ENCODE measurements around the gene ABCD1. TPM values are rescaled to one million over a fixed set of nuclear protein-coding genes. Genes with fewer than 3 reads are reported as not detected.

Gene ABCD1
- total RNA-seq, 1 experiment from 2014 or later, result 9.1 TPM

DNA sequence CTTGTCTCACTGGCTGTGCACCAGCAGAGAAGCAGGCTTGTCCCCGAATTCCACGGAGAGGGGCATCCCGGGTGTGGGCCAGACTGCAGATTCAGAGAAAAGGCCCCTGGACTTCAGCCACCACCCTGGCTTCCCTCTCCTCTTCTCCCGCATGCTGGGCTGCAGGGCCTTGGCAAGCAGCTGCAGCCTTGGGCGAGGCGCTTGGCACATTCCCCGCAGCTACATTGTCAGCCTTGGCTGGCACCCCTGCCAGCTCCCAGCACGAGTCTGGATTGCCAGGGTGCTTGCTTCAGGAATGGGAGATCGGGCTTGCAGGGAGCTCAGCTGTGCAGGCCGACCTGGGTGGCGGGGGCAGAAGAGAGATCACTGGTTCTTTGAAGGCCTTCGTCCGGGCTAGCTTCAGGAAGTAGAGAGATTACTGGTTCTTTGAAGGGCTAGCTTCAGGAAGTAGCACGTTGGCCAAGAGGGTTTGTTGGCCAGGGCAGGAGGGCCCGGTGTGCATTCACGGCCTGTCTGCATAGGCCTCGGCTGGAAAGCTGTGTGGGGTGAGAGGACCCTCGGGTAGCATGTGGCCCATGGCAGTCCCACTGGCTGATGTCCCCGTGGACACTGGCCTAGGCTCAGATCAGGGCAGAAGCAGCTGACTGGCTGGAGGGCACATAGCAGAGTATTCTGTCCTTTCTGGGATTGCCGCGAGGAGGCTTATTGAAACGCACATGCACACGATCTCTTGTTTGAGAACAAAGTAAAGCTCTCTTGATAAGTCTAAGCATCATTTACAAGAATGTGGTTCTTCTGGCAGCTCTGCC, 2.7 kb downstream of the ABCD1 start:
- TF ChIP-seq, protein P1, sequence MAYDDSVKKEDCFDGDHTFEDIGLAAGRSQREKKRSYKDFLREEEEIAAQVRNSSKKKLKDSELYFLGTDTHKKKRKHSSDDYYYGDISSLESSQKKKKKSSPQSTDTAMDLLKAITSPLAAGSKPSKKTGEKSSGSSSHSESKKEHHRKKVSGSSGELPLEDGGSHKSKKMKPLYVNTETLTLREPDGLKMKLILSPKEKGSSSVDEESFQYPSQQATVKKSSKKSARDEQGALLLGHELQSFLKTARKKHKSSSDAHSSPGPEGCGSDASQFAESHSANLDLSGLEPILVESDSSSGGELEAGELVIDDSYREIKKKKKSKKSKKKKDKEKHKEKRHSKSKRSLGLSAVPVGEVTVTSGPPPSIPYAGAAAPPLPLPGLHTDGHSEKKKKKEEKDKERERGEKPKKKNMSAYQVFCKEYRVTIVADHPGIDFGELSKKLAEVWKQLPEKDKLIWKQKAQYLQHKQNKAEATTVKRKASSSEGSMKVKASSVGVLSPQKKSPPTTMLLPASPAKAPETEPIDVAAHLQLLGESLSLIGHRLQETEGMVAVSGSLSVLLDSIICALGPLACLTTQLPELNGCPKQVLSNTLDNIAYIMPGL (CRISPR knock-in tag; IDR thresholded peaks at IDR 0.05), result no peak
- TF ChIP-seq, protein P2, sequence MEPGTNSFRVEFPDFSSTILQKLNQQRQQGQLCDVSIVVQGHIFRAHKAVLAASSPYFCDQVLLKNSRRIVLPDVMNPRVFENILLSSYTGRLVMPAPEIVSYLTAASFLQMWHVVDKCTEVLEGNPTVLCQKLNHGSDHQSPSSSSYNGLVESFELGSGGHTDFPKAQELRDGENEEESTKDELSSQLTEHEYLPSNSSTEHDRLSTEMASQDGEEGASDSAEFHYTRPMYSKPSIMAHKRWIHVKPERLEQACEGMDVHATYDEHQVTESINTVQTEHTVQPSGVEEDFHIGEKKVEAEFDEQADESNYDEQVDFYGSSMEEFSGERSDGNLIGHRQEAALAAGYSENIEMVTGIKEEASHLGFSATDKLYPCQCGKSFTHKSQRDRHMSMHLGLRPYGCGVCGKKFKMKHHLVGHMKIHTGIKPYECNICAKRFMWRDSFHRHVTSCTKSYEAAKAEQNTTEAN (CRISPR knock-in tag; IDR thresholded peaks at IDR 0.05), result no peak
- no peak for TF ChIP-seq FOXJ3 (CRISPR knock-in tag; IDR thresholded peaks at IDR 0.05; ENCODE audit: borderline replicate concordance)
- TF ChIP-seq, protein P3, sequence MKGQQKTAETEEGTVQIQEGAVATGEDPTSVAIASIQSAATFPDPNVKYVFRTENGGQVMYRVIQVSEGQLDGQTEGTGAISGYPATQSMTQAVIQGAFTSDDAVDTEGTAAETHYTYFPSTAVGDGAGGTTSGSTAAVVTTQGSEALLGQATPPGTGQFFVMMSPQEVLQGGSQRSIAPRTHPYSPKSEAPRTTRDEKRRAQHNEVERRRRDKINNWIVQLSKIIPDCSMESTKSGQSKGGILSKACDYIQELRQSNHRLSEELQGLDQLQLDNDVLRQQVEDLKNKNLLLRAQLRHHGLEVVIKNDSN (CRISPR knock-in tag; IDR thresholded peaks at IDR 0.05), result no peak
- TF ChIP-seq, protein P4, sequence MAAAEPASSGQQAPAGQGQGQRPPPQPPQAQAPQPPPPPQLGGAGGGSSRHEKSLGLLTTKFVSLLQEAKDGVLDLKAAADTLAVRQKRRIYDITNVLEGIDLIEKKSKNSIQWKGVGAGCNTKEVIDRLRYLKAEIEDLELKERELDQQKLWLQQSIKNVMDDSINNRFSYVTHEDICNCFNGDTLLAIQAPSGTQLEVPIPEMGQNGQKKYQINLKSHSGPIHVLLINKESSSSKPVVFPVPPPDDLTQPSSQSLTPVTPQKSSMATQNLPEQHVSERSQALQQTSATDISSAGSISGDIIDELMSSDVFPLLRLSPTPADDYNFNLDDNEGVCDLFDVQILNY (CRISPR knock-in tag; IDR thresholded peaks at IDR 0.05), result no peak
- TF ChIP-seq PRRX2 (CRISPR knock-in tag; IDR thresholded peaks at IDR 0.05), result no peak
- no peak for TF ChIP-seq ZNF138 (CRISPR knock-in tag; conservative IDR thresholded peaks at IDR 0.05)
- TF ChIP-seq ZBTB21 (CRISPR knock-in tag; IDR thresholded peaks at IDR 0.05; ENCODE audit: borderline replicate concordance), result no peak
- Mint-ChIP-seq H3K36me3 (peaks cover 10% of the 10 kb centered on the region), H3K27ac (peak overlapping the region; percentile 76), H3K27me3 (ENCODE audit: low read depth) (no peaks in the 10 kb centered on the region; the same call in 1 of the 2 replicates), H3K4me3 (no peak overlapping the region), H3K9me3 (peaks cover 7% of the 10 kb centered on the region; the same call in 1 of the 2 replicates), H3K4me1 (peaks cover 16% of the 10 kb centered on the region)
- ChIA-PET CTCF (interaction anchor here (0.6 to 1.8 kb wide), 10 partner anchors 11 to 257 kb away, joined by 3 to 5 read pairs (median 4); partner anchors contain the start of genes ARHGAP4, HAUS7 and SLC6A8), POLR2A (interaction anchor here (0.6 to 1.1 kb wide), 2 partner anchors 198 to 199 kb away, joined by 3 to 4 read pairs; partner anchors contain the start of gene ARHGAP4)
- DNase-seq (ENCODE audit: low spot score), result no peak
- no peak for ATAC-seq

DNA sequence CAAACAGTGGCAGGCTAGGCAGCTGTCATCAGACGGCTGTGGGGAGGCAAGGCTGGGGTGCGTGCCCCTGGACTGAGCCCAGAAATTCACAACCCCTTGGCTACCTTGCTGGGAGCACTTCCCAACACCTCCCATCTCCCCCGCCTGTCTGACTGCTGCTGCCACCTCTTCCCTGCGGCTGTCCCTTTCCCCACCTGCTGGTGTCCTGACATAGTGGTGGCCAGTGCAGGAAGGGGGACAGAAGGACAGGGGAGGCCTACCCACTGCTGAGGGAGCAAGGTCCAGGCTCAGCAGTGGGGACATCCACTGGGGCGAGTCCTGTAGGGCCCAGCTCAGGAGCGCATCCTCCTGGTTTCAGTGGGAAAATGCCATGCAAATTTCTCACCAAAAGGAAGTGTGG, 3.4 kb downstream of the ABCD1 start:
- ChIA-PET CTCF (interaction anchor here (0.6 to 1.3 kb wide), 3 partner anchors 39 to 213 kb away, joined by 3 to 4 read pairs (median 3); no protein-coding TSS in a partner anchor), POLR2A (no interaction called here)
- peaks cover 7% of the 10 kb centered on the region for H3K36me3 Mint-ChIP-seq
- peaks cover 12% of the 10 kb centered on the region for H3K4me1 Mint-ChIP-seq
- no peak for DNase-seq (ENCODE audit: low spot score)
- no peak for ATAC-seq
- no peaks in the 10 kb centered on the region; the same call in 1 of the 2 replicates for H3K27me3 Mint-ChIP-seq (ENCODE audit: low read depth)
- no peak overlapping the region for H3K4me3 Mint-ChIP-seq
- peaks cover 7% of the 10 kb centered on the region; the same call in 1 of the 2 replicates for H3K9me3 Mint-ChIP-seq
- peak overlapping the region; percentile 27; the same call in 1 of the 2 replicates for H3K27ac Mint-ChIP-seq
- TF ChIP-seq, protein P5, sequence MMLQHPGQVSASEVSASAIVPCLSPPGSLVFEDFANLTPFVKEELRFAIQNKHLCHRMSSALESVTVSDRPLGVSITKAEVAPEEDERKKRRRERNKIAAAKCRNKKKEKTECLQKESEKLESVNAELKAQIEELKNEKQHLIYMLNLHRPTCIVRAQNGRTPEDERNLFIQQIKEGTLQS (CRISPR knock-in tag; conservative IDR thresholded peaks at IDR 0.05), result no peak
- TF ChIP-seq, protein P6, sequence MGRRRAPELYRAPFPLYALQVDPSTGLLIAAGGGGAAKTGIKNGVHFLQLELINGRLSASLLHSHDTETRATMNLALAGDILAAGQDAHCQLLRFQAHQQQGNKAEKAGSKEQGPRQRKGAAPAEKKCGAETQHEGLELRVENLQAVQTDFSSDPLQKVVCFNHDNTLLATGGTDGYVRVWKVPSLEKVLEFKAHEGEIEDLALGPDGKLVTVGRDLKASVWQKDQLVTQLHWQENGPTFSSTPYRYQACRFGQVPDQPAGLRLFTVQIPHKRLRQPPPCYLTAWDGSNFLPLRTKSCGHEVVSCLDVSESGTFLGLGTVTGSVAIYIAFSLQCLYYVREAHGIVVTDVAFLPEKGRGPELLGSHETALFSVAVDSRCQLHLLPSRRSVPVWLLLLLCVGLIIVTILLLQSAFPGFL (CRISPR knock-in tag; IDR thresholded peaks at IDR 0.05; ENCODE audit: borderline replicate concordance), result no peak
- TF ChIP-seq, protein P7, sequence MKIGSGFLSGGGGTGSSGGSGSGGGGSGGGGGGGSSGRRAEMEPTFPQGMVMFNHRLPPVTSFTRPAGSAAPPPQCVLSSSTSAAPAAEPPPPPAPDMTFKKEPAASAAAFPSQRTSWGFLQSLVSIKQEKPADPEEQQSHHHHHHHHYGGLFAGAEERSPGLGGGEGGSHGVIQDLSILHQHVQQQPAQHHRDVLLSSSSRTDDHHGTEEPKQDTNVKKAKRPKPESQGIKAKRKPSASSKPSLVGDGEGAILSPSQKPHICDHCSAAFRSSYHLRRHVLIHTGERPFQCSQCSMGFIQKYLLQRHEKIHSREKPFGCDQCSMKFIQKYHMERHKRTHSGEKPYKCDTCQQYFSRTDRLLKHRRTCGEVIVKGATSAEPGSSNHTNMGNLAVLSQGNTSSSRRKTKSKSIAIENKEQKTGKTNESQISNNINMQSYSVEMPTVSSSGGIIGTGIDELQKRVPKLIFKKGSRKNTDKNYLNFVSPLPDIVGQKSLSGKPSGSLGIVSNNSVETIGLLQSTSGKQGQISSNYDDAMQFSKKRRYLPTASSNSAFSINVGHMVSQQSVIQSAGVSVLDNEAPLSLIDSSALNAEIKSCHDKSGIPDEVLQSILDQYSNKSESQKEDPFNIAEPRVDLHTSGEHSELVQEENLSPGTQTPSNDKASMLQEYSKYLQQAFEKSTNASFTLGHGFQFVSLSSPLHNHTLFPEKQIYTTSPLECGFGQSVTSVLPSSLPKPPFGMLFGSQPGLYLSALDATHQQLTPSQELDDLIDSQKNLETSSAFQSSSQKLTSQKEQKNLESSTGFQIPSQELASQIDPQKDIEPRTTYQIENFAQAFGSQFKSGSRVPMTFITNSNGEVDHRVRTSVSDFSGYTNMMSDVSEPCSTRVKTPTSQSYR (CRISPR knock-in tag; IDR thresholded peaks at IDR 0.05), result no peak
- TF ChIP-seq MYBL2 (CRISPR knock-in tag; IDR thresholded peaks at IDR 0.05) (no peak), ELF4 (CRISPR knock-in tag; IDR thresholded peaks at IDR 0.05; ENCODE audit: low read depth) (no peak), FOXK1 (CRISPR knock-in tag; IDR thresholded peaks at IDR 0.05) (no peak), NFATC4 (CRISPR knock-in tag; IDR thresholded peaks at IDR 0.05) (no peak)
- TF ChIP-seq, protein P3 (CRISPR knock-in tag; IDR thresholded peaks at IDR 0.05), result no peak
- TF ChIP-seq, protein P8, sequence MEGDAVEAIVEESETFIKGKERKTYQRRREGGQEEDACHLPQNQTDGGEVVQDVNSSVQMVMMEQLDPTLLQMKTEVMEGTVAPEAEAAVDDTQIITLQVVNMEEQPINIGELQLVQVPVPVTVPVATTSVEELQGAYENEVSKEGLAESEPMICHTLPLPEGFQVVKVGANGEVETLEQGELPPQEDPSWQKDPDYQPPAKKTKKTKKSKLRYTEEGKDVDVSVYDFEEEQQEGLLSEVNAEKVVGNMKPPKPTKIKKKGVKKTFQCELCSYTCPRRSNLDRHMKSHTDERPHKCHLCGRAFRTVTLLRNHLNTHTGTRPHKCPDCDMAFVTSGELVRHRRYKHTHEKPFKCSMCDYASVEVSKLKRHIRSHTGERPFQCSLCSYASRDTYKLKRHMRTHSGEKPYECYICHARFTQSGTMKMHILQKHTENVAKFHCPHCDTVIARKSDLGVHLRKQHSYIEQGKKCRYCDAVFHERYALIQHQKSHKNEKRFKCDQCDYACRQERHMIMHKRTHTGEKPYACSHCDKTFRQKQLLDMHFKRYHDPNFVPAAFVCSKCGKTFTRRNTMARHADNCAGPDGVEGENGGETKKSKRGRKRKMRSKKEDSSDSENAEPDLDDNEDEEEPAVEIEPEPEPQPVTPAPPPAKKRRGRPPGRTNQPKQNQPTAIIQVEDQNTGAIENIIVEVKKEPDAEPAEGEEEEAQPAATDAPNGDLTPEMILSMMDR (IDR thresholded peaks at IDR 0.05), result no peak
- TF ChIP-seq, protein P9, sequence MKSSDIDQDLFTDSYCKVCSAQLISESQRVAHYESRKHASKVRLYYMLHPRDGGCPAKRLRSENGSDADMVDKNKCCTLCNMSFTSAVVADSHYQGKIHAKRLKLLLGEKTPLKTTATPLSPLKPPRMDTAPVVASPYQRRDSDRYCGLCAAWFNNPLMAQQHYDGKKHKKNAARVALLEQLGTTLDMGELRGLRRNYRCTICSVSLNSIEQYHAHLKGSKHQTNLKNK (CRISPR knock-in tag; IDR thresholded peaks at IDR 0.05), result no peak
- TF ChIP-seq, protein P1 (CRISPR knock-in tag; IDR thresholded peaks at IDR 0.05), result no peak
